Stimulated activated CD8-positive, alpha-beta memory T cell treated with anti-CD3 and anti-CD28 coated beads, Interleukin-15, amount 100 ng/mL, for 1 hour (primary cell): Measurements from ENCODE around the gene ZBTB2.
"Not testable (repeated sequence)": the region's sequence is repeated elsewhere in the genome, so short reads cannot be mapped to it uniquely, and the experiment has no call there.

ENCODE experiments used
- DNase-seq: peaks from one replicate; pipeline ENCODE4 v3.0.0-alpha.2; 2020; ENCODE audit warnings: low read depth

Gene ZBTB2

DNA sequence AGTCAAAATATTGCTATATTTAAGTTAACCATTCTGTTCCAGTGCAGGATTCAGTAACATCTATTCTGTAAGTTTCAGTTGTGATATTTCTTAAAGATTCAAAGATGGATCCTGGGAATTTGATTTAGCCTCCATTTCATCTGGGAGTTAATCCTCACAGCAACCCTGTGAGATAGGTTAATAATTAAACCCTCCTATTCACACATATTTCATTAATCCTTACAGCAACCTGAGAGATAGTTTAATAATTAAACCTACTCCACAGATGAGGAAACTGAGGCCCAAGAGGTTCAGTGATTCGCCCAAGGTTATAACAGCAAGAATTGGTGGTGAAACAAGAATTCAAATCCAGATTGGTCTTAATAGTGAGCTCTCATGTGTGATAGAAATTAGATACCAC, 10.9 kb upstream of the ZBTB2 start:
- DNase-seq: no peak

GRCh38 chr6:151400473-151400872, 9.1 kb upstream of the ZBTB2 start:
- no peak for DNase-seq

DNA sequence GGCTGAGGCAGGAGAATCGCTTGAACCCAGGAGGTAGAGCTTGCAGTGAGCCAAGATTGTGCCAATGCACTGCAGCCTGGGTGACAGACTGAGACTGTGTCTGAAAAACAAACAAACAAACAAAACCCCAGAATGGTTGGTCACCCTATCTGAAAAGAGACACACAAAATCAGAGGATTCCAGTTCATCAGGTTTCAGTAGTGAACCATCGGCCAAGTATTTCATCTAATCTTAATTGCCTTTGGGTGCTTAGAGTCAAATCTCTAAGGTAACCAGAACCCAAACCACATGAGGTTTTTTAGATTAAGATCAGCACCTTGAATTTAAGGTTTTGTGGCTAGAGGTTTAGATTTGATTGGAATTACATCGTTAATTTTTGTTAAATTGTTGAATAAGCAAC, 8.3 kb upstream of the ZBTB2 start:
- DNase-seq: no peak

DNA sequence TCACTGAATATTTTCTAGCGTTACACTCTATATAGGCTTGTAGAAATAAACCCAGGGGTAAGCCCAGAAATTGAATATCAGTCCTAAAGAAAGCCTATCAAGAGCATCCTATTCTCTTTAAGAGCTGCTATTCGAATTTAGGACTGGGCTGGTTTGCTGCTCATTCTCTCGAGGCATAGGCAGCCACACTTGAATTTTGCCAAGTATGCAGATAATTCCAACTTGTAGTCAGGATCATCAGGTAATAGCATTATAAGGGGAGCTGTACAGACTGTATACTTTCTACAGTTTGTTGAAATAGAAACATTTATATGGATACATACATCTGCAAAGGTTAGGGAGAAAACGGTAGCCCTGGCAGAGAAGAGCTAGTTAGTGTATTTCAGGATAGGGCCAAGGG, 2.1 kb upstream of the ZBTB2 start:
- no peak for DNase-seq

GRCh38 chr6:151392427-151392826, 1.1 kb upstream of the ZBTB2 start:
- DNase-seq: no peak

DNA sequence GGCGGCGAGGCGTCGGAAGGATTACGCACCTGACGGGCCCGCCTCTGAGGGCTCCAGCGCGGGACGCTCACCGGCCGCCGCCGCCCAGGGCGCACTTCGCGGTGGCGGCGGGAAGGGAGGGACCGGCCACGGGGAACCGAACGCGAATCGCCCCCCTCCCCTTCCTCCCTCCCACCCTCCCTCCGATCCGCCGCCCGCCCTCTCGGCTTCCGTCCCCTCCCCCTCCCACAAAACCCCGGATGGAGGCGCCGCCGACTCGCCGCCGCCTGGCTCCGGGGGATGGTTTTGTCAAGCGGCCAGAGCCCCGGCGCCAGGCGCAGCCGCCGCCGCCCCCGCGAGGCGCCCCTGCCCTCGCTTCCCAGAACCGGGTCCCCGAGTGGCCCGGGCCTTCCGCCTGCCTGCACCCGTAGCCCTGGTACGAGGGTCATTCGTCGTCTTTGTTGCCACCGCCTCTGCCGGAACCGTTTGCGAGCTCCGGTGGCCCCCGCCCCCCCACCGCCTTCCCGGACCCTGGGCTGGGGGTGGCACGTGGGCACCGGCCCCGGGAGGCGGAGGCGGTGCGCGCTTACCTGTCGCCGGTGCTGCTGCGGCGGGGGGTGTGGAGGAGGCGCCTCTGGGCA, 398 bp downstream of the ZBTB2 start:
- DNase-seq: peak; percentile 57

GRCh38 chr6:151390276-151390850, 996 bp downstream of the ZBTB2 start:
- peak; percentile 86 for DNase-seq

GRCh38 chr6:151389618-151390275, 1.6 kb downstream of the ZBTB2 start:
- DNase-seq: no peak

GRCh38 chr6:151388997-151389617, 2.3 kb downstream of the ZBTB2 start:
- DNase-seq: no peak

GRCh38 chr6:151388236-151388635, 3.1 kb downstream of the ZBTB2 start:
- no peak for DNase-seq

- no peak for DNase-seq
Measured at GRCh38 chr6:151387175-151387970, 4.0 kb downstream of the ZBTB2 start.

DNA sequence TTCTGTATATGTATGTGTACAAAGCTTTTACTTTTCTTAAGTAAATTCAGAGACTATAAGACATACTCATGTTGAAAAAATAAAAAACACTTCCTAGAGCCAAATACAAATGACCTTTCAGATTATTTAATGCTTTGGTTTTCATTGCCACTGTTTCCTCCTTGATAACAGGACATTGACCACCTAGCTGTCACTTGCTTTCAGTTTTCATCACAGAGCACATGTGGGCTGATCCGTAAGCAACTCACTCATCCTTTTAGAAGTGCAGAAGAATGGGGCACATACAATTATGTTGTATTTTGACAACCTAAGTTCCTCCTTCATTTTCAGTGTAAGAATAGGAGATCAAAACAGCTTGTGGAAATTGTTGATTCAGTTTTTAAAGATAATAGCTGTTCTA, 6.2 kb downstream of the ZBTB2 start:
- DNase-seq: no peak

GRCh38 chr6:151384151-151384550, 7.2 kb downstream of the ZBTB2 start:
- DNase-seq: no peak

GRCh38 chr6:151382631-151383030, 8.7 kb downstream of the ZBTB2 start:
- not testable (repeated sequence) for DNase-seq

GRCh38 chr6:151381722-151382121, 9.6 kb downstream of the ZBTB2 start:
- no peak for DNase-seq

DNA sequence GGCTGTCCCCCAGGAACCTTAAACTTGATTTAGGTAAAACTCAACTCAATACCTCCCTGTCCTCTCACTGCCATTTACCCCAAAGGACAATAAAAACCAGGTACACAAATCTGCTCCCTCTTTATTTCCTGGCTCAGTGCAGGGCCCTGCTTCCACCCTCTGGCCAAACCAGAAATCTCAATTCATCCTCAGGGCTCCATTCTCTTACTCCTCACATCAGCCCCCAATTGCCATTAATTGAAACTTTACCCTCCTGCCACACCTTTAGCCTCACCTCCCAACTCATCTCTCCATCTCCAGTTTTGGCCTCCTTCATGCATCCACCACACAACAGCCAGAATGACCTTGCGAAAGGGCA, 10.5 kb downstream of the ZBTB2 start:
- no peak for DNase-seq

- DNase-seq: no peak
Measured at GRCh38 chr6:151379933-151380847, 11.2 kb downstream of the ZBTB2 start.

- DNase-seq: no peak
Measured at GRCh38 chr6:151377095-151377494, 14.3 kb downstream of the ZBTB2 start.

DNA sequence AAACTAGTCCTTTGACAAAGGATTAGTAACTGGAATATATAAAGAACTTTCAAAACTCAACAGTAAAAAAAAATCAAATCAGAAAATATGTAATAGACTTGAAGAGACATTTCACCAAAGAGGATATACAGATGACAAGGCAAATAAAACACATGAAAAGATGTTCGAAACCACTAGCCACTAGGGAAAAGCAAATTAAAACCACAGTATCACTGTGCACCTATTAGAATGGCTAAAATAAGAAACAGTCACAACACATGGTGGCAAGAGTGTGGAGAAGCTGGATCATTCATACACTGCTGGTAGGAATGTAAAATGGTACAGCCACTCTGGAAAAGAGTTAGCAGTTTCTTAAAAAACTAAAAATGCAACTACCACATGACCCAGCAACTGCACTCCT, 14.9 kb downstream of the ZBTB2 start:
- no peak for DNase-seq

- DNase-seq: no peak
Measured at GRCh38 chr6:151375833-151376232, 15.5 kb downstream of the ZBTB2 start.

- DNase-seq: no peak
Measured at GRCh38 chr6:151374036-151374683, 17.2 kb downstream of the ZBTB2 start.
